WI38 (cell line): Measurements from ENCODE around the gene ETV7.

Experiments
- H3K4me3 ChIP-seq: 2 replicates; pipeline ENCODE4 v1.5.1; 2011; ENCODE audit warnings: low read depth, mild to moderate bottlenecking, control low read depth, low read length
- CTCF ChIP-seq: IDR thresholded peaks from 2 replicates; pipeline ENCODE4 v1.5.1; 2012; ENCODE audit warnings: low read depth, mild to moderate bottlenecking, control low read depth, low read length

ETV7 gene

GRCh38 chr6:36337814-36338213 lies 49.7 kb downstream of the ETV7 start:
- H3K4me3 ChIP-seq: no peak overlapping the region
- no peak for TF ChIP-seq CTCF

GRCh38 chr6:36336779-36337241 lies 50.7 kb downstream of the ETV7 start, which contains the start of gene BNIP5:
Gene BNIP5 (minus strand): TSS chr6:36336888. CDS start chr6:36330690, 6,198 bp downstream.
- TF ChIP-seq CTCF: no peak
- no peak within 1 kb of the TSS for H3K4me3 ChIP-seq

GRCh38 chr6:36336208-36336710 lies 51.2 kb downstream of the ETV7 start:
- H3K4me3 ChIP-seq: no peak overlapping the region
- TF ChIP-seq CTCF: no peak

- no peak for TF ChIP-seq CTCF
- H3K4me3 ChIP-seq: no peak overlapping the region
Measured at GRCh38 chr6:36335465-36336207, 51.8 kb downstream of the ETV7 start.

GRCh38 chr6:36334832-36335459 lies 52.5 kb downstream of the ETV7 start:
- TF ChIP-seq CTCF: no peak
- H3K4me3 ChIP-seq: no peak overlapping the region

GRCh38 chr6:36333931-36334725 lies 53.3 kb downstream of the ETV7 start:
- no peak for TF ChIP-seq CTCF
- H3K4me3 ChIP-seq: no peak overlapping the region
